SU-DHL-6 (cell line): ENCODE measurements around the gene PLPP7.

Experiments
- H2AFZ ChIP-seq: fragments of 200-600 bp; sonication (generic); 2 replicates; pipeline ENCODE4 v1.6.1; 2014; ENCODE audit warnings: low read depth, mild to moderate bottlenecking, moderate library complexity, mixed read lengths, antibody characterized with exemption, low read length; ENCODE audit not compliant: severe bottlenecking
- H3F3A ChIP-seq: fragments of 200-600 bp; shearing (Covaris generic); 2 replicates; pipeline ENCODE4 v1.6.0; 2016; ENCODE audit warnings: antibody characterized with exemption, mild to moderate bottlenecking; ENCODE audit not compliant: insufficient read depth
- H3K27ac ChIP-seq: fragments of 200-600 bp; sonication (generic); 2 replicates; pipeline ENCODE4 v1.5.1; 2016; ENCODE audit warnings: low read depth, mild to moderate bottlenecking, low read length, moderate library complexity, mixed read lengths
- H3K27me3 ChIP-seq: fragments of 200-600 bp; sonication (generic), shearing (Covaris generic); 2 replicates; pipeline ENCODE4 v1.6.0; 2014; ENCODE audit warnings: mild to moderate bottlenecking, low read length
- H3K36me3 ChIP-seq: fragments of 200-600 bp; sonication (generic); 2 replicates; pipeline ENCODE4 v1.6.1; 2014; ENCODE audit warnings: mild to moderate bottlenecking, low read length, mixed read lengths
- H3K4me2 ChIP-seq: fragments of 300-600, 200-600 bp; shearing (Covaris generic), sonication (generic); 2 replicates; pipeline ENCODE4 v1.6.0; 2014; ENCODE audit warnings: low read length, low read depth, mild to moderate bottlenecking; ENCODE audit not compliant: poor library complexity, severe bottlenecking
- H3K4me3 ChIP-seq: fragments of 200-600 bp; sonication (generic); 2 replicates; pipeline ENCODE4 v1.5.1; 2014; ENCODE audit warnings: antibody characterized with exemption, low read length, mild to moderate bottlenecking, mixed read lengths; ENCODE audit not compliant: insufficient read depth, poor library complexity, severe bottlenecking
- H3K79me2 ChIP-seq: fragments of 200-600 bp; sonication (generic); 2 replicates; pipeline ENCODE4 v1.6.1; 2014; ENCODE audit warnings: mild to moderate bottlenecking, low read length, moderate library complexity; ENCODE audit not compliant: insufficient read depth
- H3K9ac ChIP-seq: fragments of 200-600 bp; sonication (generic); 2 replicates; pipeline ENCODE4 v1.7.0; 2014; ENCODE audit warnings: mild to moderate bottlenecking, low read length
- H3K9me2 ChIP-seq: fragments of 200-600 bp; sonication (generic); replicated peaks from 2 replicates; pipeline ENCODE4 v1.6.1; 2014; ENCODE audit warnings: low read length; ENCODE audit not compliant: insufficient read depth
- H3K9me3 ChIP-seq: fragments of 200-600 bp; sonication (generic); 2 replicates; pipeline ENCODE4 v1.6.1; 2014; ENCODE audit warnings: low read length, mixed read lengths; ENCODE audit not compliant: insufficient read depth
- H4K20me1 ChIP-seq: fragments of 200-600 bp; sonication (generic); 2 replicates; pipeline ENCODE4 v1.6.1; 2014; ENCODE audit warnings: low read depth, mild to moderate bottlenecking, antibody characterized with exemption, low read length, moderate library complexity, mixed read lengths
- EZH2phosphoT487 ChIP-seq: fragments of 200-600 bp; sonication (generic), shearing (Covaris generic); conservative IDR thresholded peaks from 2 replicates; pipeline ENCODE4 v1.6.1; 2018; ENCODE audit warnings: mild to moderate bottlenecking, antibody characterized with exemption, low read length, moderate library complexity, mixed read lengths
- TF ChIP-seq, protein P1 (sequence below): fragments of 200-600 bp; sonication (generic); IDR thresholded peaks from one replicate; pipeline ENCODE4 v1.5.1; 2017; ENCODE audit warnings: antibody characterized with exemption, mild to moderate bottlenecking, low read length, moderate library complexity; ENCODE audit not compliant: insufficient read depth, poor library complexity, severe bottlenecking

PLPP7 gene

GRCh38 chr9:131273856-131274673, 15.5 kb upstream of the PLPP7 start:
- H3K27ac ChIP-seq: peak overlapping the region; percentile 46
- H3K4me2 ChIP-seq: peak overlapping the region; percentile 67
- peaks cover 14% of the 10 kb centered on the region for H3F3A ChIP-seq
- no peak for TF ChIP-seq EZH2phosphoT487
- TF ChIP-seq, protein P1, sequence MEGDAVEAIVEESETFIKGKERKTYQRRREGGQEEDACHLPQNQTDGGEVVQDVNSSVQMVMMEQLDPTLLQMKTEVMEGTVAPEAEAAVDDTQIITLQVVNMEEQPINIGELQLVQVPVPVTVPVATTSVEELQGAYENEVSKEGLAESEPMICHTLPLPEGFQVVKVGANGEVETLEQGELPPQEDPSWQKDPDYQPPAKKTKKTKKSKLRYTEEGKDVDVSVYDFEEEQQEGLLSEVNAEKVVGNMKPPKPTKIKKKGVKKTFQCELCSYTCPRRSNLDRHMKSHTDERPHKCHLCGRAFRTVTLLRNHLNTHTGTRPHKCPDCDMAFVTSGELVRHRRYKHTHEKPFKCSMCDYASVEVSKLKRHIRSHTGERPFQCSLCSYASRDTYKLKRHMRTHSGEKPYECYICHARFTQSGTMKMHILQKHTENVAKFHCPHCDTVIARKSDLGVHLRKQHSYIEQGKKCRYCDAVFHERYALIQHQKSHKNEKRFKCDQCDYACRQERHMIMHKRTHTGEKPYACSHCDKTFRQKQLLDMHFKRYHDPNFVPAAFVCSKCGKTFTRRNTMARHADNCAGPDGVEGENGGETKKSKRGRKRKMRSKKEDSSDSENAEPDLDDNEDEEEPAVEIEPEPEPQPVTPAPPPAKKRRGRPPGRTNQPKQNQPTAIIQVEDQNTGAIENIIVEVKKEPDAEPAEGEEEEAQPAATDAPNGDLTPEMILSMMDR: no peak
- peaks cover 13% of the 10 kb centered on the region; the same call in 1 of the 2 replicates for H3K79me2 ChIP-seq
- H3K9me2 ChIP-seq: no peaks in the 10 kb centered on the region
- H2AFZ ChIP-seq: no peak overlapping the region
- no peaks in the 10 kb centered on the region for H3K36me3 ChIP-seq
- H3K9ac ChIP-seq: peak overlapping the region; percentile 64
- no peaks in the 10 kb centered on the region for H3K9me3 ChIP-seq
- peak overlapping the region; percentile 63 for H3K4me3 ChIP-seq
- H4K20me1 ChIP-seq: no peaks in the 10 kb centered on the region
- H3K27me3 ChIP-seq: no peaks in the 10 kb centered on the region

- peak overlapping the region; percentile 64 for H3K9ac ChIP-seq
- peaks cover 13% of the 10 kb centered on the region; the same call in 1 of the 2 replicates for H3K79me2 ChIP-seq
- H3K4me3 ChIP-seq: peak overlapping the region; percentile 63
Observed at GRCh38 chr9:131274674-131275331, 14.7 kb upstream of the PLPP7 start.

GRCh38 chr9:131275332-131276093, 14.0 kb upstream of the PLPP7 start:
- no peak overlapping the region for H2AFZ ChIP-seq
- H3K27ac ChIP-seq: peak overlapping the region; percentile 46
- peaks cover 8% of the 10 kb centered on the region; the same call in 1 of the 2 replicates for H3F3A ChIP-seq
- peak overlapping the region; percentile 64 for H3K9ac ChIP-seq
- H4K20me1 ChIP-seq: no peaks in the 10 kb centered on the region
- H3K9me2 ChIP-seq: no peaks in the 10 kb centered on the region
- peaks cover 13% of the 10 kb centered on the region; the same call in 1 of the 2 replicates for H3K79me2 ChIP-seq
- H3K9me3 ChIP-seq: no peaks in the 10 kb centered on the region
- peak overlapping the region; percentile 63 for H3K4me3 ChIP-seq
- TF ChIP-seq, protein P1: no peak
- no peak for TF ChIP-seq EZH2phosphoT487
- peak overlapping the region; percentile 67 for H3K4me2 ChIP-seq
- no peaks in the 10 kb centered on the region for H3K27me3 ChIP-seq
- no peaks in the 10 kb centered on the region for H3K36me3 ChIP-seq

More at GRCh38 chr9:131274674-131275331, 14.7 kb upstream of the PLPP7 start:
- Histone ChIP-seq H3K4me2 (peak overlapping the region; percentile 67), H3K9me2 (no peaks in the 10 kb centered on the region), H3K36me3 (no peaks in the 10 kb centered on the region), H3K9me3 (no peaks in the 10 kb centered on the region), H4K20me1 (no peaks in the 10 kb centered on the region), H2AFZ (no peak overlapping the region), H3F3A (peaks cover 11% of the 10 kb centered on the region), H3K27me3 (no peaks in the 10 kb centered on the region), H3K27ac (peak overlapping the region; percentile 46)
- no peak for TF ChIP-seq EZH2phosphoT487
- TF ChIP-seq, protein P1: no peak
